HG03565 (cell line): ENCODE data around the gene GNAI1.

ENCODE experiments used
- ATAC-seq: cut with Tn5 transposase; IDR thresholded peaks from one replicate; pipeline ENCODE4 v1.9.1; 2021; ENCODE audit warnings: mild to moderate bottlenecking, moderate library complexity; ENCODE audit not compliant: unreplicated experiment

GNAI1 gene

DNA sequence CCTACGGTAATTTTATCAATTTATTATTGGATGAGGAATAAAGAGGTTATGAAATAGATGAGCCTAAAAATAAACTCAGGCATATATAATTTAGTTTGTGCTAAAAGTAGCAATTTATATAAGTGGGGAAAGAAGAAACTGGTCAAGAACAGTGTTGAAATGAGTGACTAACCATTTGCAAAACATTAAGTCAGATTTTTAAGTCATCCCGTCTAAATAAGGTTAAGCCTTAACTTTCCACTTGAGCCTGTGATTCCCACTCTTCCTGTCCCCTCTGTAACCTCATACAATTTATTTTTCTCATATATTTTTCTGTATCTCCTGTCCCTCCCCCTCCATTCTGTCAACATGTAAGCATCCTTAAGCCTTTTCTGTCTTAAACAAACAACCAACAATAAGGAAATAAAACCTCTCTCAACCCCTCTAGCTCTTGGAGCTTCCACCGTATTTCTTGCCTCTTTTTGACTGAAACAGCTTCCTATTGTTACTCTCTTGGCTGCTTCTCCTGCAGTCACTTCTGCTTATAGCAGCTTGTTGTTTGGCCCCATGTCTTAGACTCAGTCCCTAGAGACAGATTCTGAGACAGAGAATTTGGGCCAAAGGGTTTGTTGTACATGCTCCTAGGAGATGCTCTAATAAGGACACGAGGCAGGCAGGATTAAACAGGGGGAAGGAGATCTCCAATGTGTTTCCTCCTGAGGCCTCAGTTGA lies 109.7 kb downstream of the GNAI1 start:
- ATAC-seq = no peak

GRCh38 chr7:80247144-80247543 lies 112.5 kb downstream of the GNAI1 start:
- ATAC-seq = no peak

DNA sequence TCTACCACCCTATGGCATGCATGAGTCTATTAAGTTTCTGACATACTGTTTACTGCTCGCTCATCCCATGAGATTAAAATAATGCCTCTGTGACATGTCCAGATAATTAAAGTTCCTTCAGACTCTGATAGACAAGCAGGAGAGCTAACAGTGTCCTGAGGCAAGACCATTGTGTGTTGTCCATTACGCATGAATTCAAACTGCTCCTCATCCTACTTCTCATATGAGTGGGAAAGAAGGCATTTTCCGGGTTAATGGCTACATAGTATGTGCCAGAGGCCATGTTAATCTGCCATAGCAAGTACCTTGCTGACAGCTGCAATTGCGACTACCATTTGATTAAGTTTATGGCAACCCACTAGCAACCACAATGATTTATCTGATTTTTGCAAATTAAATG lies 113.3 kb downstream of the GNAI1 start:
- no peak for ATAC-seq

- no peak for ATAC-seq
These were observed 114.6 kb downstream of the GNAI1 start for GRCh38 chr7:80249184-80249583.

- ATAC-seq = no peak
These were observed 115.1 kb downstream of the GNAI1 start for GRCh38 chr7:80249619-80250295.

DNA sequence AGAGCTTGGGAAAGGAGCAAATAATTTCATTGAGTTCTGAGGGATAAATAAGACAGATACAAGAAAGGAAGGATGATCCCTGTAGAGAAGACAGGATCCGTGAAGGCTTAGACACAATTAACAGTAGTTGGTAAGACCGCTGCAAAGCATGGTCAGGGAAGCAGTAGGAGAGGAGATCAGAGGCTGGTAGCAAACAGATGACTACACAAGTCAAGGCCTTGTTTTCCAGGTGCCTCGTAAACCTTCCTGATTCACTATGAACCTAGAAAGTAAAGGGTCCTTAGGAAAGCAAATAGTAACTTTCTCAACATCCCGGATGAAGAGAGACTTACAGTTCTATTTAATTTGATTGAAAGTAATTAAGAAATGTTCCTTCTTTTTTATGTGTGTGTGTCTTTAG lies 118.6 kb downstream of the GNAI1 start:
- no peak for ATAC-seq

DNA sequence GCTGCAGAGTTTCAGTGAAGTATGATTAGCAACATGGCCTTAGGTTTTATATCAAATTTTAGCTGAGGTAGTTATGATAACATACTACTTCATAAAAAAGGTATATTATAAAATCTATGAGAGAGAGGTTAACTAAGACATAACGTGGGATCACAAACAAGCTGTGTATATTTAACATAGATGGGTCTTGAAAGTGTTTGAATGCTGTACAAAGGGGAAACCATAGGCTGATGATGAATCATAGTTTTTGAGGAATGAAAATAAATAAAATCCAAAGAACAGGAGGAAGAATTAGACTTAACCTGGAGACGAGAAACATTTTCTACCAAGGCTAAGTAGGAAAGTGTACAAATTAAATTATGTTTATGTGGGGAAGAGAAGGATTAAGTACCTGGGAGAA lies 119.0 kb downstream of the GNAI1 start:
- ATAC-seq = no peak

- ATAC-seq = no peak
These were observed 121.0 kb downstream of the GNAI1 start for GRCh38 chr7:80255656-80256055.

GRCh38 chr7:80257756-80258155 lies 123.1 kb downstream of the GNAI1 start:
- ATAC-seq = no peak

DNA sequence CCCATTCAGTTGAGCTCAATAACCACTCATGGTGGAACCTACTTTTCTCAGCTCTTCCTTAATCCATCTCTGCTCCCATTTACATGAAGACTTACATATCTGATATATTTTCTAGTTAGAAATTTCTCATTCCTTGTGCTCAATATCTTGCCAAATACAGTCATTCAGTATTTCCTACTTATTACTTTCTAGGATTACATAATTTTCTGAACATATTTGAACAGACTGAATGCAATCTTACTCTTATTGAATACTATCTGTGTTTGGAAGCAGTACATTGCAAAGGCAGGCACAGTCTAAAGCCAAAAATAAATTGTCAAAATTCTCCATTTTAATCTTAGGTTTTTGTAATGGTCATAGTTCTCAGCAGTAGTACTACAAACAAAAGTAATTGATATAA lies 126.0 kb downstream of the GNAI1 start:
- ATAC-seq = no peak

DNA sequence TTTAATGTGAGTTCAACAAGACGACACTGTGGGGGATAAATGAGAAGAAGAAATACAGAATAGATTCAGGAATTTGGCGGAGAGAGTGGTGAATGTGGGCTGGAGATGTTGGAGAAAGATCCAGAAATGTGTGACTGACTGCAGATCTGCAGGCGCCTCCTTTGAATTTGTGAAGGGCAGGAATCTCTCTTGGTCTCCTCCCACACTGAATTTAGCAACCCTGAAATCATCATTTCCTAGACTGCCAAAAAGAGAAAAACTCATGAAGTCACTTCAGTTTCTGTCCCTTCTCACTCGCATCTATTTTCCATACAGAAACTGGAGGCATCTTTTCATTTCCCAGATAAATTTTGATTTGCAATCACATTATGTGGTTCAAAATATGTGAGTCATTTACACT lies 128.7 kb downstream of the GNAI1 start:
- no peak for ATAC-seq

DNA sequence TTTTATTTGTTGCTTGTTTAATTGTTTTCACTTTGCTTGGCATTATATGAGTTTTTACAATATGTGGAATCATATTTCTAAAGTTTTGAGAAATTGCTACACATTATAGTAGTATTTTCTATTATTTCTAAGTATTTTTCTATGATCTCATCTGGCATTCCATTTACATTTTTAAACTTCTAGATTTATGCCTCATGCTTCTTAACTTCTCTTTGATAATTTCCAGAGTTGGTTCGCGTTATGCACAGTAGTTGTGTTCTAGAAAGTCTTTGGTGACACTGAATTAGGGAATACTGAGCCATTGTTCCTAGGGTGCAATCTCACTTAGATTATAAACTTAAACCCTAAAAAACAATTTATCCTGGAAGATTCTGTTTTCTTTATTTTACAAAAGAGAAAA lies 129.2 kb downstream of the GNAI1 start:
- ATAC-seq = no peak

DNA sequence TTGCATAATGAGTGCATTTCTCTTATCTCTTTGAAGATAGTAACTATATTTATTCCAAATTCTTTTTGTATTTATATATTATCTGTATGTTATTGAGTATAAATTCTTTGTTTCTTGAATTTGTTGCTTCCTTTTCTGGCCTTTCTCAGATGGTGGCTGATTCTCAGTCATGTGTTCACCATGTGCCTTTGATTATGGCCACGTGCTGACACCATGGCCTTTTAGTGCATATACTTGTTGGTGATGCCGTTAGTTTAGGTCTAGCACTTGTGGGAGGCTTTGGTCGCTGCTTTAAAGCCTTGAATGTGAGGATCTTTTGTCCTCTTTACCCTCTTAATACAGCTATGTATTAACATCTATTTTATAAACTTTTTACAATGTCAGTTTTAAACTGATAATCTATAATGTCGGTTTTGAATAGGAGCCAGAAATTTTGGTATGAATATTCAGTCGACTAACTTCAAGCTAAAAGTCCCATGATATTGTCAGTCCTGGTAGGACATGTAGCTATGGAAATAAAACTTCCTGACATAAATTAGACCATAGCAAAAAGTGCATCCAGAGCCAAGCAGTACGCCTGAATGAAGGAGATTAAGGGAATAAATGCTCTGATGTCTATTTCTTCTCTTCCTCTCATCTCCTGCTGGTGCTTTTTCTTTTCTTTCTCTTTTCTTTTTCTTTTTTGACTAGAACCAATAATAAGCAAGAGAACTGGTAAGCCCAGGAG lies 130.3 kb downstream of the GNAI1 start:
- ATAC-seq = no peak

DNA sequence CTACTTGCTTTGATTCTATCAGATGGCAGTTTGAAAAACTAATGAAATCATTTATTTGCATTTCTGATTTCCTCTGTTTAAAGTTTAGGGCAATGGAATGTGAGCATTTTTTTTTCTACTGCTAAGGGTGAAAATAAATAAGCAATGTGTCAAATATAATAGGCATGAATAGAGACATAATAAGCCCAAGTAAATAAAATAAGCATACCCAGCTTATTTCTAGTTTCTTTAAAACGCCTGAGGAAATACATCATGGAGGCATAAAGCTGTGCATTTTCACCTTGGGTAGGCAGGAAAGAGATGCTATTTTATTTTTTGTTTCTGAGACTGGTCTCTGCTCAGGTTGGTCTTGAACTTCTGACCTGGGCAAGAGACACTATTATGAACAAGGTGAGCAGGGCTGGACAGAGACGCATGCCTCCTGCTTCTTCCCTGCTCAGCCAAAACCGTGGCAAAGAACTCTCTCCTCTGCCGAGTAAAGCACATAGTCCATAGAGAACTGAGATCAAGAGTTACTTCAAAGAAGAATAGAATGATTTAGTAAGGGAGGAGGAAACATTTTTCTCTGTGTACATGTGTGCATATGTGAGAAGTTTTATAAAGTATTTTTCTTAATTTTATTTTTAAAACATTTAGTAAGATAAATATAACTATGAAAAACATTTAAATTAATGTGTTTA lies 138.1 kb downstream of the GNAI1 start:
- no peak for ATAC-seq

GRCh38 chr7:80273327-80273726 lies 138.7 kb downstream of the GNAI1 start:
- ATAC-seq = no peak

DNA sequence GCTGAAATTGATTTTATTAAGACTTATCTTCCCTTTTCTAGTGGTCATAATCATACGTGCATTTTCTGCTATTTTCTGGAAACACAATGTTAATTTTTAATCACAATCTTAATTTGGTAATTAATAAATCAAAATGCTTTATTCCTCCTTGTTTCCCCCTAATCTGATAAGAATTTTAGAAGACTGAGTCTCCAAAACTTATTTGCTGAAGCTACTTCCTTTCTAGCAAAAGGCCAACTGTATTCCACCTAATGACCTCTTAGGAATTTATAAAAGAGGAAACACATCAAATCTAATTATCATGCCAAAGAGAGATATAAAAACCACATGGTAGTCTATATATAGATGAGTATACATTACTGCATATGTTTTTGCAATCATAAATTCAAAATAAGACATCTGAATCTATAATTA lies 140.6 kb downstream of the GNAI1 start:
- no peak for ATAC-seq
